ENCODE data around the gene HSBP1L1. TPM values are rescaled to one million over a fixed set of nuclear protein-coding genes. Genes with fewer than 3 reads are reported as not detected.

HSBP1L1 gene
- total RNA-seq, 2 experiments from 2014 or later: 11.2 to 14.5 TPM

- no peak for DNase-seq
- Mint-ChIP-seq H3K27me3 (no peaks in the 10 kb centered on the region), H3K4me1 (peaks cover 5% of the 10 kb centered on the region), H3K4me3 (no peak overlapping the region), H3K27ac (no peak overlapping the region), H3K9me3 (peaks cover 21% of the 10 kb centered on the region), H3K36me3 (peaks cover 71% of the 10 kb centered on the region)
Observed at GRCh38 chr18:79938196-79938595, 26.2 kb upstream of the HSBP1L1 start.

- DNase-seq: no peak
- H3K4me3 Mint-ChIP-seq: no peak overlapping the region
- H3K36me3 Mint-ChIP-seq: peaks cover 62% of the 10 kb centered on the region
- H3K9me3 Mint-ChIP-seq: peaks cover 14% of the 10 kb centered on the region
- H3K27me3 Mint-ChIP-seq: no peaks in the 10 kb centered on the region
- H3K27ac Mint-ChIP-seq: no peak overlapping the region
- H3K4me1 Mint-ChIP-seq: peaks cover 7% of the 10 kb centered on the region
Observed at GRCh38 chr18:79939096-79939495, 25.3 kb upstream of the HSBP1L1 start.

- no peaks in the 10 kb centered on the region for H3K27me3 Mint-ChIP-seq
- DNase-seq: no peak
- H3K27ac Mint-ChIP-seq: no peak overlapping the region
- peaks cover 51% of the 10 kb centered on the region for H3K36me3 Mint-ChIP-seq
- peaks cover 19% of the 10 kb centered on the region for H3K4me1 Mint-ChIP-seq
- peaks cover 10% of the 10 kb centered on the region for H3K9me3 Mint-ChIP-seq
- H3K4me3 Mint-ChIP-seq: no peak overlapping the region
Observed at GRCh38 chr18:79940126-79940813, 24.2 kb upstream of the HSBP1L1 start.

DNA sequence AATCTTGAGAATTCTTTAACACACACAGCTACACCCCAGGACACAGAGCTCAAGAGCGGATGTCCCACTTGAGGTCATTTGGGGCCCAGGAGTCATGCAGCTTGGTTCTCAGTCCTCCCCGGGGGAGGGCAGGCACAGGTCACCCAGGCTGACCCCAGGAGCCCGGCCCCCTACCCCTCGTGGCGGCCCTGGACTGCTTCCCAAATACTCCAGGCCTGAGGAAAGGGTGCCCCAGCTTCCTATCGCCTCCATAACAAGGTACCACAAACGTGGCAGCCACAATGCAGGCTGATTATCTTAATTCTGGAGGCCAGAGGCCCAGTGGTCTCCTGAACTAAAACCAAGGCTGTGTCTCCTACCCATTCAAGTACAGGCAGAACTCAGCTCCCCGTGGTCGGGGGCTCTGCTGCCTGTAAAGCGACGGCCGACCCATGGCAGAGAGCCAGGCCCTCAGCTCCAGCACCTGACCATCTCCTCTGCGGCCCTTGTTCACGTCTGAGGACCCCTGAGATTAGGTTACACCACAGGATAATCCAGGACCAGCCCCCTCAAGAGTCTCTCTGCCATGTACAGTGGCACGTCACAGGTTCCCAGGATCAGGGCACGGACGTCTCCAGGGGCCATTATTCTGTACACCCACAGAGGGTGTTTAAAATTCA is 23.5 kb upstream of the HSBP1L1 start:
- no peaks in the 10 kb centered on the region for H3K27me3 Mint-ChIP-seq
- H3K4me1 Mint-ChIP-seq: peaks cover 21% of the 10 kb centered on the region
- H3K27ac Mint-ChIP-seq: no peak overlapping the region
- H3K36me3 Mint-ChIP-seq: peaks cover 44% of the 10 kb centered on the region
- peaks cover 5% of the 10 kb centered on the region for H3K9me3 Mint-ChIP-seq
- no peak for DNase-seq
- no peak overlapping the region for H3K4me3 Mint-ChIP-seq

DNA sequence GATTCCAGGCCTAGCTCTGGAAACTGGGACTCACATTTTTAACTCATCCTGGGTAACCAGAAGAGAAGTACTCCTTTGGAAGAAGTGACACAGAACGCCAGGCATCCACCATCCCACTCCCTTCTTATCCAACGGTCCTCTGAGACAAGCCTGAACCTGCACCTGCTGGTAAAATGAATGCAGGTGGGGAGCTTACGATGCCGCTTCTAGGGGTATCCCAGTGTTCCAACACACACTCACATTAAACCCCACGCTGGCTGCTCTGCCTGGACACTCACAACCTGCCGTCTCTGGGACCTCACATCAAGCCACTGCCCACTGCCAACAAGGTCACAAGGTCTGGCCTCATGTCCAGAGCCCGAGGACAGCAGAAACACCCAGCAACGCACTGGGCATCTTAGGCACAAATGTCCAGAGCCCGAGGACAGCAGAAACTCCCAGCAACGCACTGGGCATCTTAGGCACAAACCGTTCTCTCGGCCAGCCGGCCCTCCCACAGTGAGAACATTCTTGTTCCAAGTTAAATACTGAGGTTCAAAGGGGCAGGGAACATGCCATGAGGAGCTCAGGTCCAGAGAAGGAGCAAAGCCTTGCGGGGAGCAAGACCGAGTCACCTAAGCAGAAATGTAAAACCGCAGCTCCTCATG is 22.8 kb upstream of the HSBP1L1 start:
- no peak overlapping the region for H3K27ac Mint-ChIP-seq
- DNase-seq: no peak
- peaks cover 38% of the 10 kb centered on the region for H3K36me3 Mint-ChIP-seq

DNA sequence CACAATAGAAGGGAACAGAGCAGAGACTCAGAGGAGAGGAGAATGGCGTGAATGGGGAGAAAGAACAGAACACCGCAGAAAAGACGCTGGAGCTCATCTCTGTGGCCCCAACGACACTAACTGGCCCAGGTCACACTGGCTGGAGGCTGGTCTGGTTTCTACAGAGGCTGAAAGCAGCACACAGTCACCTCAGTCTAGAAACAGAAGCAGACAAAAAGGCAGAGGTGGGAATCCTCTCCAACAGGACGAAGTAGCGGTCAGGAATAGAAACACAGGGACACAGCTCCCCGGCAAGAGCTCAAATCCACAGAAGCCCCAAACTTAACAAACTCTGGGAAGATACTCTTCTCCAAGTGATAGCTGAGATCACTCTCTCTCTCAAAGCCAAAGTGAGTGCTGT is 22.2 kb upstream of the HSBP1L1 start:
- Mint-ChIP-seq H3K27me3 (no peaks in the 10 kb centered on the region), H3K9me3 (peaks cover 4% of the 10 kb centered on the region), H3K4me3 (no peak overlapping the region), H3K27ac (no peak overlapping the region), H3K4me1 (peaks cover 30% of the 10 kb centered on the region), H3K36me3 (peaks cover 32% of the 10 kb centered on the region)
- DNase-seq: no peak

More for the DNA sequence above, 22.8 kb upstream of the HSBP1L1 start:
- no peaks in the 10 kb centered on the region for H3K27me3 Mint-ChIP-seq
- peaks cover 26% of the 10 kb centered on the region for H3K4me1 Mint-ChIP-seq
- peaks cover 4% of the 10 kb centered on the region for H3K9me3 Mint-ChIP-seq
- no peak overlapping the region for H3K4me3 Mint-ChIP-seq

DNA sequence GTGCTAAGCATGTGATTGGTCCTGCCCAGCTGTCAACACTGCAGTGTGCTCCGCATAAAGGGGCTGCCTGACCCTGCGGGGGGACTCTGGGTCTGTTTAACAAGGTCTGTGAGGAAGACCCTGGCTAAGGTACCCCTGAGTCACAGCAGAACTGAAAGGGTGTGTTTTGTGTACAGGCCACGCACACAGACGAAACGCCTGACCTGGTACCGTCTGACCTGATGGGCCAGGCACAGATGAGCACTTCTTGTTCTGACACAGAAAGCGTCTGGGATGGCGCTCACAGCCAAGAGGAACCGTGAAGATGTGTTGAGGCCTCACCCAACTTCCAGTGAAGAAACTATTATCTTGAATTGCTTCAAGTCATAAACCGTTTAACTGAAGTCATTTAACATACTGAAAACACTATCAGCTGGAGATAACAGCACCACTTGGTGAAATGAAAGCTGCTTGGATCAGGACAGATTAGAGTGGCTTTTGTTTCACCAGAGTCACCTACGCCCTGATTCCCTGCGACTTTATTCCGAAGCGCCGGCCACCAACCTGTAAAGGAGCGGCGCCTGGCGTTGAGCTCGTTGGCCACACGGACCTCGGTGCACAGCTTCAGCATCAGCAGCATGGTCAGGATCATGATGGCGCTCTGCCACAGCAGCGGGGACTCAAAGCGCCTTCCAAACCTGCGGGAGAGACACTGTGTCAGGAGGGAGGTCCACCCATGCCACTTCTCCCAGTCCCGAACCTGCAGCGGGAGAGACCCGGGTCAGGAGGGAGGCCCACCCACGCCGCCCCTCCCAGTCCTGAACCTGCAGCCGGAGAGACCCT is 21.4 kb upstream of the HSBP1L1 start:
- DNase-seq: no peak
- Mint-ChIP-seq H3K27ac (no peak overlapping the region), H3K9me3 (no peaks in the 10 kb centered on the region), H3K27me3 (no peaks in the 10 kb centered on the region), H3K36me3 (peaks cover 24% of the 10 kb centered on the region), H3K4me1 (peaks cover 31% of the 10 kb centered on the region), H3K4me3 (no peak overlapping the region)

GRCh38 chr18:79943608-79944125 is 20.8 kb upstream of the HSBP1L1 start:
- Mint-ChIP-seq H3K36me3 (peaks cover 22% of the 10 kb centered on the region), H3K27ac (peak overlapping the region; percentile 29), H3K4me3 (no peak overlapping the region), H3K27me3 (no peaks in the 10 kb centered on the region), H3K4me1 (peaks cover 30% of the 10 kb centered on the region), H3K9me3 (no peaks in the 10 kb centered on the region)
- DNase-seq: no peak

GRCh38 chr18:79944126-79944731 is 20.2 kb upstream of the HSBP1L1 start:
- H3K4me3 Mint-ChIP-seq: peak overlapping the region; percentile 9
- H3K4me1 Mint-ChIP-seq: peaks cover 32% of the 10 kb centered on the region
- peaks cover 22% of the 10 kb centered on the region for H3K36me3 Mint-ChIP-seq
- H3K27me3 Mint-ChIP-seq: no peaks in the 10 kb centered on the region
- H3K9me3 Mint-ChIP-seq: no peaks in the 10 kb centered on the region
- peak overlapping the region; percentile 40 for H3K27ac Mint-ChIP-seq
- DNase-seq: peak; percentile 62

GRCh38 chr18:79944746-79945117 is 19.7 kb upstream of the HSBP1L1 start:
- H3K4me3 Mint-ChIP-seq: peak overlapping the region; percentile 9
- peaks cover 36% of the 10 kb centered on the region for H3K4me1 Mint-ChIP-seq
- no peaks in the 10 kb centered on the region for H3K9me3 Mint-ChIP-seq
- peak overlapping the region; percentile 40 for H3K27ac Mint-ChIP-seq
- H3K27me3 Mint-ChIP-seq: no peaks in the 10 kb centered on the region
- DNase-seq: no peak
- H3K36me3 Mint-ChIP-seq: peaks cover 20% of the 10 kb centered on the region

- Mint-ChIP-seq H3K4me1 (peaks cover 42% of the 10 kb centered on the region), H3K9me3 (no peaks in the 10 kb centered on the region), H3K36me3 (peaks cover 17% of the 10 kb centered on the region), H3K4me3 (no peak overlapping the region), H3K27ac (peak overlapping the region; percentile 40), H3K27me3 (no peaks in the 10 kb centered on the region)
- no peak for DNase-seq
Observed at GRCh38 chr18:79945118-79946042, 19.1 kb upstream of the HSBP1L1 start.

- H3K9me3 Mint-ChIP-seq: no peaks in the 10 kb centered on the region
- H3K36me3 Mint-ChIP-seq: peaks cover 12% of the 10 kb centered on the region
- peaks cover 40% of the 10 kb centered on the region for H3K4me1 Mint-ChIP-seq
- peak overlapping the region; percentile 60 for H3K27ac Mint-ChIP-seq
- H3K4me3 Mint-ChIP-seq: no peak overlapping the region
- no peak for DNase-seq
- no peaks in the 10 kb centered on the region for H3K27me3 Mint-ChIP-seq
Observed at GRCh38 chr18:79947054-79947755, 17.2 kb upstream of the HSBP1L1 start.

DNA sequence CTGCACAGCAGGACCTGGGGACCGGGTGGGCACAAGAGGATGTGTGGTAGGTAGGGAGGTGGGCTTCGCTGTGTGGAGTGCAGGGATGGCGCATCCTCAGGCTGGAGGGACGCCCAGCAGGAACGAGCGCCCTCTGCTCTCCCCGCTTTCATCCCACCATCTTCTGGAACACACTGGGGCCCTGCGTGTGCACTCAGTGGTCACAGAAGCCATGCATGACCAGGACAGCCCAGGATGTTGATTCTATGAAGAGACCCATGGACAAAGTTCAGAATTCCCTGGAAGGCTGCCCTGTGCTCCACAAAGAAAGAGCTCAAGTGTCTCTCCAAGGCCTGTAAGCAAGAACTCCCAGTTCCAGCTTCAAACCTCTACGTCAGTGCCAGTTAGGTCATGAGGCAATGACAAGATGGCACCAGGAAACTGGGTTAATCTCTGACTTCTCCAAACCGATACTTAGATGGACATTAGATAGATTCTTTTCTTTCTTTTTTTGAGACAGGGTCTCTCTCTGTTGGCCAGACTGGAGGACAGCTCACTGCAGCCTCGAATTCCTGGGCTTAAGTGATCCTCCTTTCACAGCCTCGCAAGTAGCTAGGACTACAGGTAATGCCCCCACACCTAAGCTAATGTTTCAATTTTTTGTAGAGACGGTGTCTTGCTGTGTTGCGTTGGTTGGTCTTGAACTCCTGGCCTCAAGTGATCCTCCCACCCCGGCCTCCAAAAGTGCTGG is 16.4 kb upstream of the HSBP1L1 start:
- no peak overlapping the region for H3K27ac Mint-ChIP-seq
- peaks cover 40% of the 10 kb centered on the region for H3K4me1 Mint-ChIP-seq
- H3K9me3 Mint-ChIP-seq: no peaks in the 10 kb centered on the region
- H3K36me3 Mint-ChIP-seq: peaks cover 11% of the 10 kb centered on the region
- no peak overlapping the region for H3K4me3 Mint-ChIP-seq
- H3K27me3 Mint-ChIP-seq: no peaks in the 10 kb centered on the region
- DNase-seq: no peak

Measured in activated naive CD8-positive, alpha-beta T cell treated with anti-CD3 and anti-CD28 coated beads for 36 hours (primary cell).